Activated naive CD4-positive, alpha-beta T cell treated with anti-CD3 and anti-CD28 coated beads for 36 hours (primary cell): ENCODE measurements around the gene HDGFL2. TPM values are rescaled to one million over a fixed set of nuclear protein-coding genes. Genes with fewer than 3 reads are reported as not detected.

ENCODE experiments used
- CTCF ChIA-PET: fragments of 350-600 bp; sonication (Branson Sonifier 250); formaldehyde crosslinking; loops from one replicate; lab custom pipeline; 2021; ENCODE audit warnings: antibody characterized with exemption; lab: Charles Lee
- DNase-seq: peaks from one replicate; pipeline ENCODE4 v3.0.0-alpha.2; 2020
- H3K27ac Mint-ChIP-seq: one replicate; pipeline ENCODE4 v1.8.0; 2021; ENCODE audit warnings: mild to moderate bottlenecking, mixed read lengths
- H3K27me3 Mint-ChIP-seq: one replicate; pipeline ENCODE4 v1.8.0; 2021; ENCODE audit warnings: low read depth, mixed read lengths
- H3K36me3 Mint-ChIP-seq: one replicate; pipeline ENCODE4 v1.8.0; 2021; ENCODE audit warnings: low read depth, mixed read lengths
- H3K4me1 Mint-ChIP-seq: one replicate; pipeline ENCODE4 v1.8.0; 2021; ENCODE audit warnings: low read depth, mixed read lengths
- H3K4me3 Mint-ChIP-seq: one replicate; pipeline ENCODE4 v1.8.0; 2021; ENCODE audit warnings: mild to moderate bottlenecking, moderate library complexity, mixed read lengths
- H3K9me3 Mint-ChIP-seq: one replicate; pipeline ENCODE4 v1.8.0; 2021; ENCODE audit warnings: mixed read lengths
- intact Hi-C: fragments of 100-400 bp; cut with micrococcal nuclease; formaldehyde crosslinking; loops from one replicate; pipeline ENCODE4 v1.15.1; 2023
- total RNA-seq, 2 experiments: library from RNA; stranded (reverse); gene quantifications; one replicate each; pipeline ENCODE4 v1.2.3, GENCODE V29; 2021

Gene HDGFL2
- total RNA-seq, 2 experiments from 2014 or later = 43.0 to 43.5 TPM

GRCh38 chr19:4436231-4436630 is 35.9 kb upstream of the HDGFL2 start:
- peaks cover 37% of the 10 kb centered on the region for H3K36me3 Mint-ChIP-seq
- H3K9me3 Mint-ChIP-seq = no peaks in the 10 kb centered on the region
- CTCF ChIA-PET = no interaction called here
- H3K4me3 Mint-ChIP-seq = no peak overlapping the region
- no peak for DNase-seq
- intact Hi-C loops = no loop called here
- H3K27ac Mint-ChIP-seq = no peak overlapping the region
- H3K4me1 Mint-ChIP-seq = no peaks in the 10 kb centered on the region
- no peaks in the 10 kb centered on the region for H3K27me3 Mint-ChIP-seq

GRCh38 chr19:4437103-4437502 is 35.0 kb upstream of the HDGFL2 start:
- H3K4me1 Mint-ChIP-seq = peaks cover 2% of the 10 kb centered on the region
- H3K27ac Mint-ChIP-seq = no peak overlapping the region
- no peak overlapping the region for H3K4me3 Mint-ChIP-seq
- no peaks in the 10 kb centered on the region for H3K27me3 Mint-ChIP-seq
- peaks cover 32% of the 10 kb centered on the region for H3K36me3 Mint-ChIP-seq
- DNase-seq = no peak
- CTCF ChIA-PET = no interaction called here
- no peaks in the 10 kb centered on the region for H3K9me3 Mint-ChIP-seq
- intact Hi-C loops = no loop called here

- Mint-ChIP-seq H3K9me3 (no peaks in the 10 kb centered on the region), H3K4me3 (no peak overlapping the region), H3K27ac (no peak overlapping the region), H3K36me3 (peaks cover 24% of the 10 kb centered on the region), H3K27me3 (no peaks in the 10 kb centered on the region), H3K4me1 (peaks cover 4% of the 10 kb centered on the region)
- CTCF ChIA-PET = interaction anchor here (0.9 kb wide), 1 partner anchor 23 kb away, joined by 4 read pairs; no protein-coding TSS in a partner anchor
- intact Hi-C loops = no loop called here
- DNase-seq = no peak
Observed at GRCh38 chr19:4439243-4439642, 32.9 kb upstream of the HDGFL2 start.

GRCh38 chr19:4441994-4442818 is 29.9 kb upstream of the HDGFL2 start:
- peaks cover 16% of the 10 kb centered on the region for H3K36me3 Mint-ChIP-seq
- intact Hi-C loops = no loop called here
- H3K27me3 Mint-ChIP-seq = no peaks in the 10 kb centered on the region
- no peaks in the 10 kb centered on the region for H3K9me3 Mint-ChIP-seq
- no peak overlapping the region for H3K4me3 Mint-ChIP-seq
- CTCF ChIA-PET = no interaction called here
- no peak for DNase-seq
- H3K27ac Mint-ChIP-seq = peak overlapping the region; percentile 59
- peaks cover 4% of the 10 kb centered on the region for H3K4me1 Mint-ChIP-seq

- Mint-ChIP-seq H3K9me3 (no peaks in the 10 kb centered on the region), H3K4me3 (no peak overlapping the region), H3K27ac (no peak overlapping the region), H3K27me3 (no peaks in the 10 kb centered on the region), H3K36me3 (peaks cover 15% of the 10 kb centered on the region), H3K4me1 (peaks cover 4% of the 10 kb centered on the region)
- CTCF ChIA-PET = no interaction called here
- intact Hi-C loops = no loop called here
- no peak for DNase-seq
Observed at GRCh38 chr19:4442819-4443146, 29.3 kb upstream of the HDGFL2 start.

- no peak overlapping the region for H3K4me3 Mint-ChIP-seq
- H3K27me3 Mint-ChIP-seq = no peaks in the 10 kb centered on the region
- H3K4me1 Mint-ChIP-seq = peaks cover 4% of the 10 kb centered on the region
- H3K9me3 Mint-ChIP-seq = no peaks in the 10 kb centered on the region
- intact Hi-C loops = no loop called here
- H3K36me3 Mint-ChIP-seq = peaks cover 12% of the 10 kb centered on the region
- CTCF ChIA-PET = no interaction called here
- no peak overlapping the region for H3K27ac Mint-ChIP-seq
- no peak for DNase-seq
Observed at GRCh38 chr19:4443188-4443587, 28.9 kb upstream of the HDGFL2 start.

GRCh38 chr19:4443966-4444764 is 27.9 kb upstream of the HDGFL2 start:
- CTCF ChIA-PET = no interaction called here
- DNase-seq = no peak
- Mint-ChIP-seq H3K4me3 (no peak overlapping the region), H3K4me1 (peaks cover 4% of the 10 kb centered on the region), H3K36me3 (peaks cover 12% of the 10 kb centered on the region), H3K9me3 (no peaks in the 10 kb centered on the region), H3K27me3 (no peaks in the 10 kb centered on the region), H3K27ac (no peak overlapping the region)
- intact Hi-C loops = no loop called here

GRCh38 chr19:4444765-4445741 is 27.0 kb upstream of the HDGFL2 start:
- Mint-ChIP-seq H3K27ac (no peak overlapping the region), H3K9me3 (no peaks in the 10 kb centered on the region)
- CTCF ChIA-PET = no interaction called here

GRCh38 chr19:4445963-4446703 is 26.0 kb upstream of the HDGFL2 start:
- no peak for DNase-seq
- intact Hi-C loops = no loop called here
- Mint-ChIP-seq H3K4me3 (no peak overlapping the region), H3K4me1 (peaks cover 4% of the 10 kb centered on the region), H3K36me3 (peaks cover 11% of the 10 kb centered on the region), H3K27me3 (no peaks in the 10 kb centered on the region), H3K27ac (no peak overlapping the region), H3K9me3 (no peaks in the 10 kb centered on the region)
- CTCF ChIA-PET = no interaction called here

More at GRCh38 chr19:4444765-4445741, 27.0 kb upstream of the HDGFL2 start:
- peaks cover 10% of the 10 kb centered on the region for H3K36me3 Mint-ChIP-seq
- intact Hi-C loops = no loop called here
- no peaks in the 10 kb centered on the region for H3K27me3 Mint-ChIP-seq
- no peak for DNase-seq
- H3K4me1 Mint-ChIP-seq = peaks cover 4% of the 10 kb centered on the region
- H3K4me3 Mint-ChIP-seq = no peak overlapping the region

GRCh38 chr19:4446704-4447200 is 25.3 kb upstream of the HDGFL2 start:
- CTCF ChIA-PET = interaction anchor here (0.7 kb wide), 1 partner anchor 8 kb away, joined by 3 read pairs; no protein-coding TSS in a partner anchor
- peaks cover 4% of the 10 kb centered on the region for H3K4me1 Mint-ChIP-seq
- intact Hi-C loops = no loop called here

GRCh38 chr19:4447327-4448146 is 24.6 kb upstream of the HDGFL2 start:
- Mint-ChIP-seq H3K4me3 (no peak overlapping the region), H3K4me1 (no peaks in the 10 kb centered on the region), H3K27ac (no peak overlapping the region), H3K36me3 (peaks cover 5% of the 10 kb centered on the region), H3K9me3 (no peaks in the 10 kb centered on the region), H3K27me3 (no peaks in the 10 kb centered on the region)
- no peak for DNase-seq
- intact Hi-C loops = no loop called here
- CTCF ChIA-PET = interaction anchor here (0.7 kb wide), 1 partner anchor 9 kb away, joined by 3 read pairs; no protein-coding TSS in a partner anchor

More at GRCh38 chr19:4446704-4447200, 25.3 kb upstream of the HDGFL2 start:
- Mint-ChIP-seq H3K27me3 (no peaks in the 10 kb centered on the region), H3K36me3 (peaks cover 11% of the 10 kb centered on the region), H3K4me3 (no peak overlapping the region), H3K9me3 (no peaks in the 10 kb centered on the region), H3K27ac (no peak overlapping the region)
- DNase-seq = no peak
